ENCODE results near the gene ERFE. TPM values are rescaled to one million over a fixed set of nuclear protein-coding genes. Genes with fewer than 3 reads are reported as not detected.
A peak's percentile ranks its signal among the peaks of the same experiment; 100 is the strongest.
"Not testable (repeated sequence)": the region's sequence is repeated elsewhere in the genome, so short reads cannot be mapped to it uniquely, and the experiment has no call there.

The ERFE gene
- under 1 TPM in 4 of 6 donors, not detected in 2; 0.14 to 0.88 (median 0.54) TPM for total RNA-seq
- polyA plus RNA-seq: 1 to 10 TPM in 1 of 2 donors, under 1 TPM in 1; 0.61 to 4.9 TPM

- peak within 1 kb of the TSS in 2 of 4 donors; percentile 29 to 36 for H3K4me3 ChIP-seq
- no peaks in the 10 kb centered on the region for H3K27me3 ChIP-seq
- FAIRE-seq (no peak), ATAC-seq (peak in 3 of 4 donors; percentile 55 to 86 (median 75)), DNase-seq (peak in 3 of 6 donors; percentile 50 to 80 (median 66))
- whole genome bisulfite sequencing, 2 donors: 10 to 21% methylated on average over 30 to 59 of the region's 61 CpGs
- H3K9me3 ChIP-seq: no peaks in the 10 kb centered on the region
- H3K27ac ChIP-seq: no peak within 1 kb of the TSS
- no peaks in the 10 kb centered on the region for H3K4me1 ChIP-seq
- intact Hi-C loops (cut with DNase I): no loop called here
- TF ChIP-seq CTCF (IDR thresholded peaks at IDR 0.05): peak in 3 of 4 donors; percentile 29 to 39 (median 29)
- no peaks in the 10 kb centered on the region for H3K36me3 ChIP-seq
Measured at GRCh38 chr2:238158509-238159070, at the start of gene ERFE. Gene ERFE, plus strand, starts transcription at chr2:238158970. Its CDS starts 38 bp downstream, at chr2:238159008.

GRCh38 chr2:238113611-238114010, 45.2 kb upstream of the ERFE start:
- no peaks in the 10 kb centered on the region for H3K9me3 ChIP-seq
- H3K36me3 ChIP-seq: no peaks in the 10 kb centered on the region
- no peak for FAIRE-seq
- H3K4me1 ChIP-seq: peaks cover 0 to 7% (median 6%) of the 10 kb centered on the region in 3 donors
- no peak overlapping the region for H3K4me3 ChIP-seq
- H3K27ac ChIP-seq: no peak overlapping the region
- ATAC-seq: no peak
- TF ChIP-seq CTCF (IDR thresholded peaks at IDR 0.05): no peak
- no peaks in the 10 kb centered on the region for H3K27me3 ChIP-seq
- 96 to 97% methylated on average over 13 of the region's 13 CpGs for WGBS, 2 donors
- DNase-seq: peak in 2 of 6 donors; percentile 13 to 37
- intact Hi-C loops (cut with DNase I): no loop called here

- no peak for TF ChIP-seq CTCF (IDR thresholded peaks at IDR 0.05)
- DNase-seq: peak in 3 of 6 donors; percentile 15 to 55 (median 54)
- H3K9me3 ChIP-seq: no peaks in the 10 kb centered on the region
- peaks cover 0 to 7% (median 6%) of the 10 kb centered on the region in 3 donors for H3K4me1 ChIP-seq
- H3K36me3 ChIP-seq: no peaks in the 10 kb centered on the region
- intact Hi-C loops (cut with DNase I): no loop called here
- no peaks in the 10 kb centered on the region for H3K27me3 ChIP-seq
- FAIRE-seq: no peak
- ATAC-seq: no peak
- no peak overlapping the region for H3K27ac ChIP-seq
- H3K4me3 ChIP-seq: no peak overlapping the region
- 86 to 87% methylated on average over 16 of the region's 16 CpGs for WGBS, 2 donors
Measured at GRCh38 chr2:238114331-238114841, 44.4 kb upstream of the ERFE start.

- no peak overlapping the region for H3K4me3 ChIP-seq
- ATAC-seq: peak; percentile 82 to 94 (median 88)
- 69 to 73% methylated on average over 32 of the region's 32 CpGs for WGBS, 2 donors
- DNase-seq: peak; percentile 65 to 84 (median 75)
- no peaks in the 10 kb centered on the region for H3K36me3 ChIP-seq
- no peaks in the 10 kb centered on the region for H3K9me3 ChIP-seq
- H3K27me3 ChIP-seq: no peaks in the 10 kb centered on the region
- intact Hi-C loops (cut with DNase I): no loop called here
- no peak for TF ChIP-seq CTCF (IDR thresholded peaks at IDR 0.05)
- H3K27ac ChIP-seq: peak overlapping the region in 1 of 4 donors; percentile 17
- no peak for FAIRE-seq
- H3K4me1 ChIP-seq: peaks cover 0 to 7% (median 6%) of the 10 kb centered on the region in 3 donors
Measured at GRCh38 chr2:238114851-238115660, 43.7 kb upstream of the ERFE start.

GRCh38 chr2:238115709-238116108, 43.1 kb upstream of the ERFE start:
- H3K27ac ChIP-seq; intact Hi-C loops (cut with DNase I); H3K27me3 ChIP-seq; H3K9me3 ChIP-seq; H3K4me3 ChIP-seq; ATAC-seq; H3K4me1 ChIP-seq; FAIRE-seq; H3K36me3 ChIP-seq: not testable (repeated sequence)
- 96 to 97% methylated on average over 12 of the region's 12 CpGs for WGBS, 2 donors
- peak in 2 of 6 donors; percentile 9 to 31 for DNase-seq
